ENCODE results near the gene XAGE3. TPM values are rescaled to one million over a fixed set of nuclear protein-coding genes. Genes with fewer than 3 reads are reported as not detected.
"Not testable (repeated sequence)": the region's sequence is repeated elsewhere in the genome, so short reads cannot be mapped to it uniquely, and the experiment has no call there.

The XAGE3 gene
- polyA plus RNA-seq, 1 of the 3 experiments (the other 2 are of a cell fraction) = not detected

- H3F3A ChIP-seq (replicated peaks; ENCODE audit: insufficient read depth); H3K4me3 ChIP-seq (ENCODE audit: low read depth in 2 of 2, low read length in 1 of 2); H3K36me3 ChIP-seq (replicated peaks in 1 of 2; ENCODE audit: control insufficient read depth in 1 of 2, insufficient read depth in 2 of 2, low read length in 1 of 2); H4K20me1 ChIP-seq (ENCODE audit: insufficient read depth); H3K9me2 ChIP-seq; H3K4me2 ChIP-seq; H3K9ac ChIP-seq; H3K27me3 ChIP-seq (ENCODE audit: insufficient read depth); H3K27ac ChIP-seq (ENCODE audit: low read depth in 2 of 2, low read length in 1 of 2); H3K4me1 ChIP-seq (ENCODE audit: control insufficient read depth in 1 of 2, insufficient read depth in 2 of 2, low read depth in 1 of 2, low read length in 1 of 2); DNase-seq; POLR2A ChIA-PET; CTCF ChIA-PET; H3K9me3 ChIP-seq; H3K79me2 ChIP-seq (ENCODE audit: insufficient read depth); H2AFZ ChIP-seq (ENCODE audit: low read depth): not testable (repeated sequence)
- WGBS (ENCODE audit: low lambda C conversion rate) = no CpG with 5 or more reads among the region's 12 CpGs
These were observed 41.6 kb upstream of the XAGE3 start for GRCh38 chrX:52909313-52909969.

GRCh38 chrX:52907900-52908299 lies 40.0 kb upstream of the XAGE3 start:
- H3K27ac ChIP-seq (ENCODE audit: low read depth in 2 of 2, low read length in 1 of 2); H3K9me2 ChIP-seq; H3K4me2 ChIP-seq; H3K9me3 ChIP-seq; DNase-seq; H3K27me3 ChIP-seq (ENCODE audit: insufficient read depth); H3K4me1 ChIP-seq (ENCODE audit: control insufficient read depth in 1 of 2, insufficient read depth in 2 of 2, low read depth in 1 of 2, low read length in 1 of 2); CTCF ChIA-PET; H3K36me3 ChIP-seq (replicated peaks in 1 of 2; ENCODE audit: control insufficient read depth in 1 of 2, insufficient read depth in 2 of 2, low read length in 1 of 2); H4K20me1 ChIP-seq (ENCODE audit: insufficient read depth); H3K4me3 ChIP-seq (ENCODE audit: low read depth in 2 of 2, low read length in 1 of 2); H3F3A ChIP-seq (replicated peaks; ENCODE audit: insufficient read depth); H3K9ac ChIP-seq; H3K79me2 ChIP-seq (ENCODE audit: insufficient read depth); POLR2A ChIA-PET; H2AFZ ChIP-seq (ENCODE audit: low read depth): not testable (repeated sequence)
- WGBS (ENCODE audit: low lambda C conversion rate) = no CpG with 5 or more reads among the region's 17 CpGs

GRCh38 chrX:52907137-52907536 lies 39.3 kb upstream of the XAGE3 start:
- H3K4me2 ChIP-seq; H3F3A ChIP-seq (replicated peaks; ENCODE audit: insufficient read depth); H3K79me2 ChIP-seq (ENCODE audit: insufficient read depth); H3K9ac ChIP-seq; H3K4me3 ChIP-seq (ENCODE audit: low read depth in 2 of 2, low read length in 1 of 2); H2AFZ ChIP-seq (ENCODE audit: low read depth); POLR2A ChIA-PET; H3K36me3 ChIP-seq (replicated peaks in 1 of 2; ENCODE audit: control insufficient read depth in 1 of 2, insufficient read depth in 2 of 2, low read length in 1 of 2); H3K4me1 ChIP-seq (ENCODE audit: control insufficient read depth in 1 of 2, insufficient read depth in 2 of 2, low read depth in 1 of 2, low read length in 1 of 2); H3K9me2 ChIP-seq; H3K27ac ChIP-seq (ENCODE audit: low read depth in 2 of 2, low read length in 1 of 2); CTCF ChIA-PET; H4K20me1 ChIP-seq (ENCODE audit: insufficient read depth); H3K9me3 ChIP-seq; DNase-seq; H3K27me3 ChIP-seq (ENCODE audit: insufficient read depth): not testable (repeated sequence)
- no CpG with 5 or more reads among the region's 17 CpGs for WGBS (ENCODE audit: low lambda C conversion rate)

GRCh38 chrX:52906072-52906471 lies 38.2 kb upstream of the XAGE3 start:
- H3K9me2 ChIP-seq; H4K20me1 ChIP-seq (ENCODE audit: insufficient read depth); H3K4me2 ChIP-seq; H3K27me3 ChIP-seq (ENCODE audit: insufficient read depth); H3F3A ChIP-seq (replicated peaks; ENCODE audit: insufficient read depth); DNase-seq; H3K9ac ChIP-seq; POLR2A ChIA-PET; H3K9me3 ChIP-seq; H3K36me3 ChIP-seq (replicated peaks in 1 of 2; ENCODE audit: control insufficient read depth in 1 of 2, insufficient read depth in 2 of 2, low read length in 1 of 2); H3K4me1 ChIP-seq (ENCODE audit: control insufficient read depth in 1 of 2, insufficient read depth in 2 of 2, low read depth in 1 of 2, low read length in 1 of 2); H3K4me3 ChIP-seq (ENCODE audit: low read depth in 2 of 2, low read length in 1 of 2); H3K79me2 ChIP-seq (ENCODE audit: insufficient read depth); CTCF ChIA-PET; H2AFZ ChIP-seq (ENCODE audit: low read depth); H3K27ac ChIP-seq (ENCODE audit: low read depth in 2 of 2, low read length in 1 of 2): not testable (repeated sequence)
- WGBS (ENCODE audit: low lambda C conversion rate) = no CpG with 5 or more reads among the region's 4 CpGs

GRCh38 chrX:52905531-52905930 lies 37.6 kb upstream of the XAGE3 start:
- H3K4me1 ChIP-seq (ENCODE audit: control insufficient read depth in 1 of 2, insufficient read depth in 2 of 2, low read depth in 1 of 2, low read length in 1 of 2); H3F3A ChIP-seq (replicated peaks; ENCODE audit: insufficient read depth); DNase-seq; H2AFZ ChIP-seq (ENCODE audit: low read depth); H3K4me3 ChIP-seq (ENCODE audit: low read depth in 2 of 2, low read length in 1 of 2); H3K27me3 ChIP-seq (ENCODE audit: insufficient read depth); H3K36me3 ChIP-seq (replicated peaks in 1 of 2; ENCODE audit: control insufficient read depth in 1 of 2, insufficient read depth in 2 of 2, low read length in 1 of 2); H3K9me3 ChIP-seq; H3K27ac ChIP-seq (ENCODE audit: low read depth in 2 of 2, low read length in 1 of 2); H3K79me2 ChIP-seq (ENCODE audit: insufficient read depth); H3K4me2 ChIP-seq; CTCF ChIA-PET; H4K20me1 ChIP-seq (ENCODE audit: insufficient read depth); H3K9ac ChIP-seq; POLR2A ChIA-PET; H3K9me2 ChIP-seq: not testable (repeated sequence)
- no CpG with 5 or more reads among the region's 10 CpGs for WGBS (ENCODE audit: low lambda C conversion rate)

GRCh38 chrX:52896855-52897709 lies 29.2 kb upstream of the XAGE3 start, which contains the start of gene FAM156B:
Gene FAM156B (plus strand): TSS chrX:52897330. CDS start chrX:52907226, 9,896 bp downstream.
- H3K27me3 ChIP-seq (ENCODE audit: insufficient read depth); CTCF ChIA-PET; H3K9me2 ChIP-seq; POLR2A ChIA-PET; H3K4me2 ChIP-seq; H3K36me3 ChIP-seq (replicated peaks in 1 of 2; ENCODE audit: control insufficient read depth in 1 of 2, insufficient read depth in 2 of 2, low read length in 1 of 2); H3K27ac ChIP-seq (ENCODE audit: low read depth in 2 of 2, low read length in 1 of 2); H4K20me1 ChIP-seq (ENCODE audit: insufficient read depth); H3K9ac ChIP-seq; DNase-seq; H3K9me3 ChIP-seq; H2AFZ ChIP-seq (ENCODE audit: low read depth); H3K79me2 ChIP-seq (ENCODE audit: insufficient read depth); H3K4me3 ChIP-seq (ENCODE audit: low read depth in 2 of 2, low read length in 1 of 2); H3F3A ChIP-seq (replicated peaks; ENCODE audit: insufficient read depth); H3K4me1 ChIP-seq (ENCODE audit: control insufficient read depth in 1 of 2, insufficient read depth in 2 of 2, low read depth in 1 of 2, low read length in 1 of 2): not testable (repeated sequence)
- no CpG with 5 or more reads among the region's 92 CpGs for WGBS (ENCODE audit: low lambda C conversion rate)
